ACC112 (cell line): ENCODE data around the gene FRMPD2.

Experiments used
- H2AFZ ChIP-seq: fragments of 200-600 bp; sonication (generic); one replicate; pipeline ENCODE4 v1.6.0; 2017; ENCODE audit warnings: antibody characterized with exemption, low read length; ENCODE audit not compliant: unreplicated experiment
- H3K27ac ChIP-seq: fragments of 200-600 bp; sonication (generic); 2 replicates; pipeline ENCODE4 v1.5.1; 2014; ENCODE audit warnings: low read depth, mild to moderate bottlenecking, antibody characterized with exemption, low read length, moderate library complexity
- H3K27me3 ChIP-seq: fragments of 200-600 bp; sonication (generic); 2 replicates; pipeline ENCODE4 v1.6.1; 2014; ENCODE audit warnings: mild to moderate bottlenecking, antibody characterized with exemption, low read length, moderate library complexity, mixed read lengths; ENCODE audit not compliant: insufficient read depth
- H3K36me3 ChIP-seq: fragments of 200-600 bp; sonication (generic); 2 replicates; pipeline ENCODE4 v1.6.1; 2016; ENCODE audit warnings: mild to moderate bottlenecking, antibody characterized with exemption, low read length, moderate library complexity, mixed read lengths; ENCODE audit not compliant: insufficient read depth
- H3K4me1 ChIP-seq: fragments of 200-600 bp; sonication (generic); one replicate; pipeline ENCODE4 v1.6.1; 2016; ENCODE audit warnings: low read length, mixed read lengths; ENCODE audit not compliant: insufficient read depth, unreplicated experiment, control insufficient read depth
- H3K4me3 ChIP-seq: fragments of 200-600 bp; sonication (generic); 2 replicates; pipeline ENCODE4 v1.5.1; 2014; ENCODE audit warnings: mild to moderate bottlenecking, low read depth, low read length
- H3K79me2 ChIP-seq: fragments of 200-600 bp; sonication (generic); one replicate; pipeline ENCODE4 v1.6.0; 2016; ENCODE audit warnings: low read length; ENCODE audit not compliant: control insufficient read depth, unreplicated experiment, insufficient read depth

Gene FRMPD2

DNA sequence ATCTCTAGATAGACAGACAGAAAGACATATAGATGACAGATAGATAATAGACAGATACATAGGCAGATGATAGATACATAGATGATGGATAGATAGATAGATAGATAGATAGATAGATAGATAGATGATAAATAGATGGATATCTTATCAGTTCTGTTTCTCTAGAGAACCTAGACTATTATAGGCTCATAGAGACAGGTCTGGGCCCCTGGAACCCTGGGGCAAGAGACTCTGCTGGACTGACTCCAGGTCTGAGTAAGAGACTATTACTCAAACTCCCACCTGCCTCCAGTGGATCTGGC is 58.3 kb downstream of the FRMPD2 start:
- H3K36me3 ChIP-seq, result no peaks in the 10 kb centered on the region
- H2AFZ ChIP-seq, result no peak overlapping the region
- no peaks in the 10 kb centered on the region for H3K79me2 ChIP-seq
- no peaks in the 10 kb centered on the region for H3K4me1 ChIP-seq
- no peak overlapping the region for H3K27ac ChIP-seq
- H3K27me3 ChIP-seq, result peaks cover 80% of the 10 kb centered on the region
- H3K4me3 ChIP-seq, result no peak overlapping the region

- Histone ChIP-seq H3K79me2 (no peaks in the 10 kb centered on the region), H3K27me3 (peaks cover 80% of the 10 kb centered on the region), H3K27ac (no peak overlapping the region), H3K4me1 (no peaks in the 10 kb centered on the region), H3K4me3 (no peak overlapping the region), H2AFZ (no peak overlapping the region), H3K36me3 (no peaks in the 10 kb centered on the region)
Measured at GRCh38 chr10:48215486-48216203, 58.9 kb downstream of the FRMPD2 start.

GRCh38 chr10:48214716-48215485 is 59.6 kb downstream of the FRMPD2 start:
- no peak overlapping the region for H2AFZ ChIP-seq
- H3K79me2 ChIP-seq, result no peaks in the 10 kb centered on the region
- no peaks in the 10 kb centered on the region for H3K36me3 ChIP-seq
- peaks cover 81% of the 10 kb centered on the region for H3K27me3 ChIP-seq
- H3K4me1 ChIP-seq, result no peaks in the 10 kb centered on the region
- no peak overlapping the region for H3K4me3 ChIP-seq
- H3K27ac ChIP-seq, result no peak overlapping the region

GRCh38 chr10:48213047-48213446 is 61.4 kb downstream of the FRMPD2 start:
- H3K36me3 ChIP-seq, result no peaks in the 10 kb centered on the region
- no peaks in the 10 kb centered on the region for H3K4me1 ChIP-seq

DNA sequence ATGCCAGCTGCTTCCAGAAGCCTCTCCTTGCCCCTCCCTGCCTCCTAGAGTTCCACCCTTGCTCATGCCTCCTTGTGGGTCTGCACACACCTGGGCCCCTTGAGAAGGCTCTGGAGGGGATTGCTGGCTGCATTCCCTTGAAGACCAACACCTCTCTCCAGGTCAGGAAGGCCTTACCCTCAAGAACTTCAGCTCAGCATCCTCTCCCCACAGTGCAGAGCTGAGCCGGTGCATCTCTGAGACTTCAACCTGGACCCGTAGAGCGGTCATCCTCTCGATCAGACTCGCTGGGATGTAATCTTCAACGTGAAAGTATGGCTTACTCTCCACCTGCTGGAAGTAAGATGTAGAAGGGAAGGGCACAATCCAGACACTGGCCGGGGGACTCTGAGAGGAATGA is 62.7 kb downstream of the FRMPD2 start:
- peaks cover 75% of the 10 kb centered on the region for H3K27me3 ChIP-seq
- H3K4me1 ChIP-seq, result no peaks in the 10 kb centered on the region
- no peak overlapping the region for H3K4me3 ChIP-seq
- H3K79me2 ChIP-seq, result no peaks in the 10 kb centered on the region
- no peak overlapping the region for H2AFZ ChIP-seq
- no peaks in the 10 kb centered on the region for H3K36me3 ChIP-seq
- H3K27ac ChIP-seq, result no peak overlapping the region

More at GRCh38 chr10:48213047-48213446, 61.4 kb downstream of the FRMPD2 start:
- H2AFZ ChIP-seq, result no peak overlapping the region
- no peak overlapping the region for H3K4me3 ChIP-seq
- H3K79me2 ChIP-seq, result no peaks in the 10 kb centered on the region
- H3K27me3 ChIP-seq, result peaks cover 78% of the 10 kb centered on the region
- no peak overlapping the region for H3K27ac ChIP-seq

DNA sequence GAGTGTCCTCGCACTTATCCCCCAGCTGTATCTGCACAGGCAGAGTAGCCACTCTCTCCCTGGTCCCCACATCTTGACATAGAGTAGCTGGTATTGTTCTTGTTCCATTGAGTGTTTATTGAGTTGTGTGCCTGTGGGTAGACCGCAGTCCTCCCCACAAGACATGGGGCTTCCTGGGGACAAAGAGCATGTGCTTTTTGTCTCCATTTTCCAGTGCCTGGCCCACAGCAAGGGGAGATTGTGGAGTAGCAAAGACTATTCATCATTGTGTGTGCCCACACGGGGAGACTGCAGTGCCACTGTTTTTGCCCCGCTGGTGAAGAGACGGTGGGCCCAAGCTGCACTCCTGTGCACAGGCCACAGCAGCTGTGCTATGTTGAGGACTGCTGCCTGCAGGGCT is 63.5 kb downstream of the FRMPD2 start:
- Histone ChIP-seq H3K27ac (no peak overlapping the region), H3K36me3 (no peaks in the 10 kb centered on the region)

GRCh38 chr10:48210391-48210790 is 64.1 kb downstream of the FRMPD2 start:
- no peak overlapping the region for H3K4me3 ChIP-seq
- H3K27ac ChIP-seq, result no peak overlapping the region
- H3K36me3 ChIP-seq, result no peaks in the 10 kb centered on the region
- no peak overlapping the region for H2AFZ ChIP-seq
- H3K79me2 ChIP-seq, result no peaks in the 10 kb centered on the region
- no peaks in the 10 kb centered on the region for H3K4me1 ChIP-seq
- peaks cover 81% of the 10 kb centered on the region for H3K27me3 ChIP-seq

More for the DNA sequence above, 63.5 kb downstream of the FRMPD2 start:
- H3K4me3 ChIP-seq, result no peak overlapping the region
- H2AFZ ChIP-seq, result no peak overlapping the region
- H3K27me3 ChIP-seq, result peaks cover 77% of the 10 kb centered on the region
- no peaks in the 10 kb centered on the region for H3K79me2 ChIP-seq
- no peaks in the 10 kb centered on the region for H3K4me1 ChIP-seq

- Histone ChIP-seq H3K36me3 (no peaks in the 10 kb centered on the region), H3K27me3 (peaks cover 82% of the 10 kb centered on the region), H3K27ac (no peak overlapping the region), H3K4me3 (no peak overlapping the region), H3K4me1 (no peaks in the 10 kb centered on the region), H3K79me2 (no peaks in the 10 kb centered on the region), H2AFZ (no peak overlapping the region)
Measured at GRCh38 chr10:48209241-48209640, 65.3 kb downstream of the FRMPD2 start.

- Histone ChIP-seq H3K4me1 (no peaks in the 10 kb centered on the region), H3K79me2 (no peaks in the 10 kb centered on the region), H3K27ac (no peak overlapping the region), H3K36me3 (no peaks in the 10 kb centered on the region), H2AFZ (no peak overlapping the region), H3K4me3 (no peak overlapping the region), H3K27me3 (peaks cover 83% of the 10 kb centered on the region)
Measured at GRCh38 chr10:48207853-48208252, 66.6 kb downstream of the FRMPD2 start.

DNA sequence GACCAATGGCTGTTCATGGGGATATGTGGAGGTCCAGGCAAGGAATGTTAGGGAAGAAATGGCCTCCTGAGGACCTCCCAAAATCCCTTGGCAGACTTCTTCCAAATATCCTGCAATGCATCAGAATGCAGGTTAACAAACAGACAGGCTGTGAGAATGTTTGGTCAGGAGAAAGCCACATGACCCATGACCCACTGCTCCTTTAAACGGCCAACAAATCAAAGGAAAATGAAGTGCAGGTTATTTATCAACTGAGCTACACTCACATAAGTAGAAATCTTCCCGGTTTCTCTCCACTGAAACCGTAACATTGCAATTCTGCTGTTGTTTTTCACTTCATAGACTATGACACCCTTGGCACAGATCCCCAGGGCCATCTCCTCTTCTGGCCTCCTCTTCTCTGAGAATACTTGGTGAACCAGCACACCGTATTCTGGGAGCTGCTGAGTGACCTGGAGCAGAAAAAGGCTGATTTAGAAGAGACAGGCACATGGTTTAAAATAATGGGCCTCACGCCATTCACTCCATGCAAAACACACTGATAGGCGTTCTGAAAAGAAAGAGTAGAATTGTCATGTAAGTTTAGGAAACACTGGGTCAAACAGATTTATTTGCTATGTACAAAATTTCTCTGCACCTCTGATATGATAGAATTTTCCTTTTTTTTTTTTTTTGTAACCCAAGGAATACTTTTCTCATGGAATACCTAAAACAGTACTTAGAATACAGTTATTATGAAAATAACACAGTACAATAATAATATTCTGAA is 67.8 kb downstream of the FRMPD2 start:
- Histone ChIP-seq H3K36me3 (no peaks in the 10 kb centered on the region), H3K27ac (no peak overlapping the region), H2AFZ (no peak overlapping the region), H3K4me1 (no peaks in the 10 kb centered on the region), H3K4me3 (no peak overlapping the region), H3K27me3 (peaks cover 81% of the 10 kb centered on the region), H3K79me2 (no peaks in the 10 kb centered on the region)
